ENCODE results near the gene UBE2F. TPM values are rescaled to one million over a fixed set of nuclear protein-coding genes. Genes with fewer than 3 reads are reported as not detected.
A peak's percentile ranks its signal among the peaks of the same experiment; 100 is the strongest.
"Not testable (repeated sequence)": the region's sequence is repeated elsewhere in the genome, so short reads cannot be mapped to it uniquely, and the experiment has no call there.

Gene UBE2F
- total RNA-seq, 1 donor from 2014 or later, result 44.4 TPM

DNA sequence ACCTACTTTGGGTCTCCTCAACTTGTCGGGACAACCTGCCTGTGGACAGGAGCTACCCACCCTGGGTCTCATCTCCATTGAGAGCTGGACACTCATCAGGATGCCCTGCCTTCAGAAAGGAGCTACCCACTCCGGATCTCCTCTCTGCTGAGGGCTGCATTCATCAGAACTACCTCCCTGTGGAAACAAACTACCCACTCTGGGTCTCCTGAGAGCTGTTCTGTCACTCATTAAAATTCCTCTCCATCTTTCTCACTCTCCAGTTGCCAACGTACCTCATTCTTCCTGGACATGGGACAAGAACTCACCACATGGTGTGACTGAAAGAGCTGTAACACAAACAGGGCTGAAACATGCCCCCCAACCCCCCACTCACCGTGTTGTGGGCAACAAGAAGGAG, 22.5 kb upstream of the UBE2F start:
- DNase-seq (ENCODE audit: low spot score), result no peak

DNA sequence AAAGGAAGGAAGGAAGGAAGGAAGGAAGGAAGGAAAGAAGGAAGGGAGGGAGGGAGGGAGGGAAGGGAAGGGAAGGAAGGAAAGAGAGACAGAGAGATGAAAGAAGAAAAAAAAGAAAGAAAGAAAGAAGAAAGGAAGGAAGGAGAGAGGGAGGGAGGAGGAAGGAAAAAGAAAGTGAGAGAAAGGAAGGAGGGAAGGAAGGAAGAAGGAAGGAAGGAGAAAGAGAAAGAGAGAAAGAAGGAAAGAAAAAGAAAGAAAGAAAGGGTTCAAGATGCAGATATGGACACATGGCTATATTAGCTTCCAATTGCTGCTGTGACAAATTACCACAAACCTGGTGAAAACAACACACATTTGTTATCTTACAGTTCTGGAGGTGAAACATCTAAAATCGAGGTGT, 20.4 kb upstream of the UBE2F start:
- no peak for DNase-seq (ENCODE audit: low spot score)

DNA sequence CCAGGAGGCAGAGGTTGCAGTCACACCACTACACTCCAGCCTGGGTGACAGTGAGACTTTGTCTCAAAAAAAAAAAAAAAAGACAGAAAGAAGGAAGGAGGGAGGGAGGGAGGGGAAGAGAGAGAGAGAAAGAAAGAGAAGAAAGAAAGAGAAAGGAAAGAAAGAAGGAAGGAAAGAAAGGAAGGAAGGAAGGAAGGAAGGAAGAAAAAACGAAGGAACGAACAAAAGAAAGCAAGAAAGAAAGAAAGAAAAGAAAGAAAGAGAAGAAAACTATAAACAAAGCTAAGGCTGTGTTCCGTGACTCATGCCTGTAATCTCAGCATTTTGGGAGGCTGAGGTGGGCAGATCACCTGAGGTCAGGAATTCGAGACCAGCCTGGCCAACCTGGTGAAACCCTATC, 15.5 kb upstream of the UBE2F start:
- DNase-seq (ENCODE audit: low spot score), result not testable (repeated sequence)

GRCh38 chr2:237951878-237952277, 14.9 kb upstream of the UBE2F start:
- no peak for DNase-seq (ENCODE audit: low spot score)

GRCh38 chr2:237952851-237953250, 14.0 kb upstream of the UBE2F start:
- no peak for DNase-seq (ENCODE audit: low spot score)

DNA sequence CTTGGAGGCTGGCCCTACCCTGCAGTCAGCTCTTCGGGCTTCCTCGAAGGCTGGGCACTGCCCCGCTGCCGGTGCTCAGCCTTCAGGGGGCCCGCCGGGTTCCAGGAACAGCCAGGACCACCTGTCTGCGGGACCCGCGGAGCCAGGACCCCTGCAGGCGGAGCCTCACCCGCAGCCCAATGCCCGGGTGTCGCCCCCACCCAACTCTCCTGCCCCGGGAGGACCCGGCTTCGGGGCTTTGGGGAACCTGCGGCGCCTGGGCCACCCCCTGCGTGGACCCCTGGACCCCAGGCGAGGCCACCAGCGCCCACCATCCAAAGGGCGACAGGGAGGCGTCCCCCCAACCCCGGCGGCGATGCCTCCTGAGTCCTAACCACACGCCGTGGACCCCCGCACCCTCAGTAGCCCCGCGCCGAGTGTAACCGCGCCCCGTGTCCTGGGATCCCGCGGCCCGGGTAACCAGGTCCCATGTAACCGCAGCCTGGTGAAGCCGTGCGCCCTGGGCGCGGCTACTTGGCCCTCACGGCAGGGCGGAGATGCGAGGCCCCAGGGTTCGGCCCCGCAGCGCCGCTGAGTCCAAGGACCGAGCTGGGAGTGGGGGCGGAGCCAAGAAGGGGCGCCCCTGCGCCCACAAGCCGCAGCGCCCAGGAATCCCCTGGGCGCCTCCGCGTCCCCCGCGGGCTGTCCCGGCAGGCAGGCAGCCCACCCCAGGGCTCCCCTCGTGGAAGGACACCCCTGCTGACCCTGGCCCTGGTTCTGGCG, 11.0 kb upstream of the UBE2F start:
- no peak for DNase-seq (ENCODE audit: low spot score)

GRCh38 chr2:237956402-237956736, 10.4 kb upstream of the UBE2F start:
- DNase-seq (ENCODE audit: low spot score), result no peak

GRCh38 chr2:237961637-237962036, 5.2 kb upstream of the UBE2F start:
- DNase-seq (ENCODE audit: low spot score), result no peak

DNA sequence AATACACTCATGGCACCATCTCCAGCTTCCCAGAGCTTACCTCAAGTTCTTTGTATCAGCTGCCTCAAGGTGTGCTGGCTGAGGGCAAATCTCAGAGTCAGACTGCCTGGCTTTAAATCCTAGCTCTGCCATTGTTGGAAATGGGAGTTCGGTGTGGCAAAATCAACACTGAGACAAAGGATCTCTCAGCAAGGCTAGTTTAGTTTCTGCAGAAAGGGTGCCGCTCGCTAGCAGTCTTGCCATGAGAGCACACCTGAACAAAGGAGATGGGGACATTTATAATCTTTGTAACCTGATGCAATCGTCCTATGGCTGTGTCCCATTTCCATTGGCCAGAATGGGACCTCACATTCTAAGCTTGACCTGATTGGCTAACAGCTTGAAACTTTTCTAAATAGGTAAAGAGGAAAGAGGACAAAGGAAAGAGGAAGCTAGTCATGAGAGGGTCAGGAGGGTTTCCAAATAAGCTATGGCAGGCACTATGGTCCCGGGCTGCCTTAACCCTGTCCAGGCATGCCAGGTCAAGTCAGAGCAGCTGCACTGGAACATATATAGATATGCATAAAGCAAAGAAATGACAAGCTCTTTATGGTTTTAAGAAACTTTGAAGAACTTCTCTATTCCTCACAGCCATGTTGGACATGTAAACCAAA, 4.3 kb upstream of the UBE2F start:
- no peak for DNase-seq (ENCODE audit: low spot score)

DNA sequence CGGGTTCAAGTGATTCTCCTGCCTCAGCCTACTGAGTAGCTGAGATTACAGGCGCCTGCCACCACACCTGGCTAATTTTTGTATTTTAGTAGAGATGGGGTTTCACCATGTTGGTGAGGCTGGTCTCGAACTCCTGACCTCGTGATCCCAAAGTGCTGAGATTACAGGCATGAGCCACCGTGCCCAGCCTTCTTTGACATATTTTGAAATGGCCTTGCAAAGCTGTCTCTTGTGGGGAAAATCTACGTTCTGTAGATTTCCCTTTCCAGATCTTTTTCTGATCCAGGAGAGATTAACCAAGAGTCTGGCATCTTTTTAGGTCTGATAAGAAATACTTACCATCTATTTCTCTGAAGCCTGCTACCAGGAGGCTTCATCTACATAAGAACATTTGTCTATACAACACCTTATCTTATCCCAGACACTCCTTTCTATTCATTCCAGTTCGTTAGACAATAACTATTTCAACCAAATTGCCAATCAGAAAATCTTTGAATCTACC, 3.3 kb upstream of the UBE2F start:
- DNase-seq (ENCODE audit: low spot score), result not testable (repeated sequence)

DNA sequence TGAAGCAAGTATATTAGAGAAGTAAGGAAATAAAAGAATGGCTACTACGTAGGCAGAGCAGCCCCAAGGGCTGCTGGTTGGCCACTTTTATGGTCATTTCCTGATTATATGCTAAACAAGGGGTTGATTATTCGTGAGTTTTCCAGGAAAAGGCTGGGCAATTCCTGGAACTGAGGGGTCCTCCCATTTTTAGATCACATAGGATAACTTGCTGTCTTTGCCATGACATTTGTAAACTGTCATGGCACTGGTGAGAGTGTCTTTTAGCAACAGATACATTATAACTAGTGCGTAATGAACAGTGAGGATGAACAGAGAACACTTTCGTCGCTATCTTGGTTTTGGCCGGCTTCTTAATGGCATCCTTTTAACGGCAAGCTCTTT, 2.6 kb upstream of the UBE2F start:
- no peak for DNase-seq (ENCODE audit: low spot score)

DNA sequence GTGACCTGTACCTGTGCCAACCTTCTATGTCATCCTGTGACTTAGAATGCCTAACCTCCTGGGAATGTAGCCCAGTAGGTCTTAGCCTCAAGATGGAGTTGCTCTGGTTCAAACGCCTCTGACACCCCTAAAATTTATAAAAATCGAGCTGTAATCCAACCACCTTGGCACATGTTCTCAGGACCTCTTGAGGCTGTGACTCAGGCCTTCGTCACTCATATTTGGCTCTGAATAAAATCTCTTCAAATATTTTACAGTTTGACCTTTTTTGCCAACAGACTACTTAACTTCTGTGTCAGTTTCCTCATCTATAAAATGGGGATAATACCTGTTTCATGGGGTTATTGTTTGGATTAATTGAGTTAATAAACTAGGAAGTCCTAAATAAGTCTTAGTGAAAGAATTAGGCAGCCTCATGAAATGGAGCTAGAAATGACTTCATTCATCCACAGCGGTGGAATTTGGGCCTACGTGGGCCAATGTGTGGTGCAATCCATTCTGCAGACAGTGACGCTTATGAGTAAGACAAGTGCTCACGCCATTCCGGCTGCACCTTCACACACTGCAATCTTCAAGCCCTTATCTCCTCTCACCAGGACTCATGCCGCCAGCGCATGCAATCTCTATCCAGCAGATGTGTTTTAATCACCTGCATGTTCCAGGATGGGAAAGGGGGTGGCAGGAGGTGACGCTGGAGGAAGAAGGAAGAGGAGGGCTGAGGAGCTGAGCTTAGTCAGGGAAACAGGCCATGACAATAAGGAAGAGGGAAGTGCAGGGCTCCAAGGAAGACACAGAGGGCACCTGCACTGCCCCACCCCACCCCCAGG, 2.0 kb upstream of the UBE2F start:
- no peak for DNase-seq (ENCODE audit: low spot score)

GRCh38 chr2:237965844-237966243, 970 bp upstream of the UBE2F start:
- not testable (repeated sequence) for DNase-seq (ENCODE audit: low spot score)

- DNase-seq (ENCODE audit: low spot score), result no peak
These were observed 607 bp upstream of the UBE2F start for GRCh38 chr2:237966250-237966564.

GRCh38 chr2:237967463-237967951, 693 bp downstream of the UBE2F start:
- peak; percentile 52 for DNase-seq (ENCODE audit: low spot score)

GRCh38 chr2:237968048-237968862, 1.4 kb downstream of the UBE2F start:
- DNase-seq (ENCODE audit: low spot score), result peak; percentile 62

- no peak for DNase-seq (ENCODE audit: low spot score)
These were observed 4.8 kb downstream of the UBE2F start for GRCh38 chr2:237971661-237972060.

- no peak for DNase-seq (ENCODE audit: low spot score)
These were observed 5.4 kb downstream of the UBE2F start for GRCh38 chr2:237972211-237972610.

DNA sequence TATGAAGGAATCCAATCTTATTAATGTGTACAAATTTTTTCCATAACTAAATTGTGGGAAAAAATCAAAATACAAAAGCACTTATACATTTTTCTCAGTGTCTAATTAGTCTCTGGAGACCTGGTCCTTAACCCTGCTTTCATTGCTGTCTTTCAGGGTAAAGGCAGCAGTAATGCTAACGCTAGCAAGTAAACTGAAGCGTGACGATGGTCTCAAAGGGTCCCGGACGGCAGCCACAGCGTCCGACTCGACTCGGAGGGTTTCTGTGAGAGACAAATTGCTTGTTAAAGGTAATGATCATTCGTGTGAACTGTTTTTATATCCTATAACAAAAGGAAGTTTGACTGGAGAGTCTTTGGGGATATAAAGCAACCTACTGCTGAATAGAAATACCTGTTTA, 6.1 kb downstream of the UBE2F start:
- DNase-seq (ENCODE audit: low spot score), result no peak

DNA sequence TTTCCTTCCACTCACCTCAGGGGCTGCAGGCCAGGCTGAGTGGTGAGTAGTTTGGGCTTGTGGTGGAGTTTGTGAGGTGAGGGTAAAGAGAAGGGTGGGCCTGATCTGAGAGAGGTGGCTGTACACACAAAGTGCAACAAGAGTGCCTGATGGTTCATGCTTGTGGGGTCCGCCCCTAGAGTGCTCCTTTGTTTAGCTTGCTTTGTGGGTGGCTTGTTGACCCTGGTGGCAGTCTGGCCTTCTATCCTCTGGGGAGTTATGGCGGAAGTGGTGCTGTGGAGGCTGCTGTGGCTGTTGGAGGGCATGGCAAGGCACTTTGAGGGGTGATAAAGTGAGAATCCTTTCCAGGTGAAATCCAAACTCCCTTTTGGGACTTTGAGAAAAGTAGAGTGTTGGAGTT, 10.6 kb downstream of the UBE2F start:
- no peak for DNase-seq (ENCODE audit: low spot score)

DNA sequence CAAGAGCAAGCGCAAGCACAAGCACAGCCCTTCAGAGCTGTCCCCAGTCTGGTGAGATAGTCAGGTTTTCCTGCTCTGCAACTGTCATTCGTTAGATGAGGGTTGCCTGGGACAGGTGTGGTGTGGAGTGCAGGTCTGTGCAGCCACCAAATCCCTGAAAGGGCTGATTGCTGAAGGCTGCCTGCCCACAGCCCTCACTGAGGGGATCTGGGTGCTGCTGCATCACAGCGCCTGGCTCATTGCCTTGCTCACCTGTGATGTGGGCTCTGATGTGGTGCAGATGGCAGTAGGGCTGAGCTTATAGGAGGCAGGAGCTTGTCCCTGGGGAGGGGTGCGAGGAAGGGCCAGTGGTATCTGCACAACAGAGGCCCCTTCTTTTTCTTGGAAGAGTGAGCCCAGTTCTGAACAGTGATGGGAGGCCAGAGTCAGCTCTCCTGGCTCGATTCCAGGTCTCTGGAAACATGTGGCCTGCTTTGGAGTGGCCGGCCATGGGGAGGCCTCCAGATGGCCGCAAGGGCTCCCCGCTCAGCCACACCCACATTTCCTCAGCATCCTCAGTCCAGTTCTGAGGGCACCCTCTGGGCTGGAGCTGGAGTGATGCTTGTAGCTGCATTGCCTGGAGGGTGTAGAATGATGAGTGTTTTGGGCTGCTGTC, 11.4 kb downstream of the UBE2F start:
- DNase-seq (ENCODE audit: low spot score), result no peak

Data from ureter (tissue), 1 donor.